GM12878 (cell line): ENCODE measurements around the gene FKBP2. TPM values are rescaled to one million over a fixed set of nuclear protein-coding genes. Genes with fewer than 3 reads are reported as not detected.

ENCODE experiments used
- ATAC-seq: fragments of 200-7000 bp; cut with Tn5 transposase; 3 replicates; pipeline ENCODE4 v1.9.1; 2020; ENCODE audit warnings: mild to moderate bottlenecking, moderate library complexity
- BruUV-seq: library from RNA; stranded (reverse); fragments of 400-500 nt; replicated peaks from 2 replicates; lab custom pipeline; 2021; lab: Mats Ljungman, UMichigan
- CTCF ChIA-PET: fragments of 300-600 bp; sonication (Branson Sonifier 250); formaldehyde crosslinking; extraction: SDS; loops from one replicate; lab custom pipeline; 2021; ENCODE audit warnings: inconsistent platforms; lab: Yijun Ruan, JAX
- POLR2A ChIA-PET: fragments of 350-600 bp; formaldehyde crosslinking; extraction: SDS; loops from one replicate; lab custom pipeline; 2021; ENCODE audit warnings: inconsistent platforms; lab: Charles Lee
- RAD21 ChIA-PET: fragments of 300-600 bp; sonication (Branson Sonifier 250); formaldehyde crosslinking; loops from one replicate; lab custom pipeline; 2023; ENCODE audit warnings: antibody characterized with exemption; ENCODE audit not compliant: unreplicated experiment; lab: Charles Lee
- SMC1A ChIA-PET: fragments of 300-600 bp; sonication (Branson Sonifier 250); formaldehyde crosslinking; loops from one replicate; lab custom pipeline; 2023; ENCODE audit not compliant: unreplicated experiment, uncharacterized antibody; lab: Charles Lee
- DNase-seq: peaks from one replicate; pipeline ENCODE4 v3.0.0-alpha.2; 2011; ENCODE audit warnings: low read depth, low spot score
- FAIRE-seq: peaks from 3 replicates; lab custom pipeline; 2011; peaks lifted over from hg19 to GRCh38; lab: Jason Lieb, UNC
- H2AFZ ChIP-seq: 2 replicates; pipeline ENCODE4 v1.6.0; 2011; ENCODE audit warnings: low read depth, low read length, control low read depth; ENCODE audit not compliant: control insufficient read depth
- H3K27ac ChIP-seq: 2 replicates; pipeline ENCODE4 v1.5.1; 2011; ENCODE audit warnings: control low read depth; ENCODE audit not compliant: control insufficient read depth, insufficient read depth
- H3K27me3 ChIP-seq, 2 experiments: replicated peaks in 1 of 2; 2 replicates each; pipeline versions ENCODE4 v1.6.0 to v1.6.1; 2011; ENCODE audit warnings: low read length in 1 of 2; ENCODE audit not compliant: control insufficient read depth in 2 of 2, insufficient read depth in 2 of 2
- H3K36me3 ChIP-seq, 2 experiments: 2 replicates each; pipeline ENCODE4 v1.5.1; 2011; ENCODE audit warnings: low read length in 1 of 2; ENCODE audit not compliant: control insufficient read depth in 2 of 2, insufficient read depth in 2 of 2
- H3K4me1 ChIP-seq: 2 replicates; pipeline ENCODE4 v1.6.1; 2011; ENCODE audit warnings: mild to moderate bottlenecking, low read length, moderate library complexity, mixed read lengths; ENCODE audit not compliant: control insufficient read depth, insufficient read depth
- H3K4me2 ChIP-seq: 2 replicates; pipeline ENCODE4 v1.6.0; 2011; ENCODE audit warnings: control low read depth; ENCODE audit not compliant: control insufficient read depth, insufficient read depth
- H3K4me3 ChIP-seq: fragments of 200-600 bp; sonication (generic); 2 replicates; pipeline ENCODE4 v1.5.1; 2016
- H3K79me2 ChIP-seq: 2 replicates; pipeline ENCODE4 v1.6.0; 2011; ENCODE audit warnings: low read length; ENCODE audit not compliant: control insufficient read depth, insufficient read depth
- H3K9ac ChIP-seq: 2 replicates; pipeline ENCODE4 v1.8.0; 2011; ENCODE audit warnings: low read length, control low read depth, mixed read lengths; ENCODE audit not compliant: control insufficient read depth, insufficient read depth
- H3K9me3 ChIP-seq: replicated peaks from 3 replicates; pipeline ENCODE4 v1.5.1; 2011; ENCODE audit warnings: mild to moderate bottlenecking, low read length; ENCODE audit not compliant: control insufficient read depth, insufficient read depth
- H4K20me1 ChIP-seq: 2 replicates; pipeline ENCODE4 v1.6.0; 2011; ENCODE audit not compliant: control insufficient read depth, insufficient read depth
- ASH2L ChIP-seq: fragments of 300-600, 200-600 bp; sonication (generic); IDR thresholded peaks from 2 replicates; pipeline ENCODE4 v1.6.1; 2017; ENCODE audit warnings: low read depth, mild to moderate bottlenecking, borderline replicate concordance
- BRCA1 ChIP-seq: IDR thresholded peaks from 2 replicates; pipeline ENCODE4 v1.6.1; 2011; ENCODE audit warnings: low read depth, low read length, improper control_type of control experiment
- CEBPB ChIP-seq, 2 experiments: fragments of 150-350 bp in 1 of 2; IDR thresholded peaks; 2 replicates each; pipeline ENCODE4 v1.6.1; 2012 to 2014; ENCODE audit warnings: low read depth in 2 of 2, low read length in 2 of 2, borderline replicate concordance in 1 of 2, inconsistent platforms in 1 of 2
- EGR1 ChIP-seq, 2 experiments: IDR thresholded peaks; 1 replicate in 1 of 2; 2 replicates in 1 of 2; pipeline ENCODE4 v1.6.1; 2011 to 2012; ENCODE audit warnings: low read depth in 2 of 2, low read length in 2 of 2, borderline replicate concordance in 1 of 2, mild to moderate bottlenecking in 1 of 2, moderate library complexity in 1 of 2
- MLLT1 ChIP-seq: fragments of 450-650 bp; IDR thresholded peaks from 2 replicates; pipeline ENCODE4 v1.6.1; 2016; ENCODE audit warnings: mild to moderate bottlenecking
- NFYB ChIP-seq: IDR thresholded peaks from 2 replicates; pipeline ENCODE4 v1.6.1; 2011; ENCODE audit warnings: low read depth, mild to moderate bottlenecking, low read length, improper control_type of control experiment, moderate library complexity; ENCODE audit not compliant: insufficient read depth
- POU2F2 ChIP-seq: IDR thresholded peaks from 3 replicates; pipeline ENCODE4 v1.6.1; 2011; ENCODE audit warnings: low read depth, mild to moderate bottlenecking, low read length, borderline replicate concordance
- RAD21 ChIP-seq: IDR thresholded peaks from 2 replicates; pipeline ENCODE4 v1.6.1; 2011; ENCODE audit warnings: mild to moderate bottlenecking, low read depth, low read length, moderate library complexity; ENCODE audit not compliant: insufficient read depth
- SIN3A ChIP-seq: IDR thresholded peaks from 2 replicates; pipeline ENCODE4 v1.6.1; 2012; ENCODE audit warnings: low read depth, low read length, improper control_type of control experiment
- SP1 ChIP-seq: IDR thresholded peaks from one replicate; pipeline ENCODE4 v1.6.1; 2011; ENCODE audit warnings: low read depth, low read length
- SREBF2 ChIP-seq: IDR thresholded peaks from 2 replicates; pipeline ENCODE4 v1.6.1; 2012; ENCODE audit warnings: mild to moderate bottlenecking, low read length
- WRNIP1 ChIP-seq: IDR thresholded peaks from 2 replicates; pipeline ENCODE4 v1.6.1; 2011; ENCODE audit warnings: low read depth, low read length, improper control_type of control experiment, borderline replicate concordance
- ZBED1 ChIP-seq: IDR thresholded peaks from 2 replicates; pipeline ENCODE4 v1.6.1; 2016; ENCODE audit warnings: borderline replicate concordance
- WGBS: methylation state at CpG from one replicate; pipeline ENCODE4 v1.1.6; 2016; ENCODE audit warnings: low lambda C conversion rate; ENCODE audit not compliant: insufficient replicate concordance, insufficient coverage; ENCODE audit errors: missing lambda C conversion rate; 5-methylcytosine and 5-hydroxymethylcytosine counted together
- in situ Hi-C: fragments of 300-500 bp; cut with MboI; formaldehyde crosslinking; loops from 9 replicates; pipeline ENCODE4 v1.14.3; 2018; ENCODE audit warnings: mixed read lengths
- intact Hi-C: fragments of 100-400 bp; cut with micrococcal nuclease; formaldehyde crosslinking; loops from one replicate; pipeline ENCODE4 v1.14.2; 2022; ENCODE audit not compliant: unreplicated experiment
- polyA plus RNA-seq, 11 experiments: library from polyadenylated mRNA; depleted of rRNA in 4 of 11; unstranded in 6 of 11; stranded (reverse) in 5 of 11; fragments of >200 nt; fragmentation: Nextera tagmentation in 4 of 11; fragmentation: Illumina TruSeq in 1 of 11; extraction: Ambion mirVana in 4 of 11; extraction: Trizol in 1 of 11; gene quantifications; 1 replicate in 1 of 11; 2 replicates in 10 of 11; pipeline versions ENCODE4 v1.2.1 to v1.2.3, GENCODE V29; 2011 to 2016; ENCODE audit warnings: inconsistent platforms in 2 of 11, missing spikeins in 2 of 11, low read depth in 1 of 11
- total RNA-seq, 4 experiments: library from RNA; depleted of rRNA in 3 of 4; stranded (reverse); fragments of >200 nt in 3 of 4; fragmentation: Illumina TruSeq in 1 of 4; extraction: Trizol in 1 of 4; gene quantifications; 2 replicates each; pipeline versions ENCODE4 v1.2.1 to v1.2.3, GENCODE V29; 2013 to 2021
- TF ChIP-seq, protein P1 (sequence below): IDR thresholded peaks from 2 replicates; pipeline ENCODE4 v1.6.1; 2011; ENCODE audit warnings: borderline replicate concordance, low read depth, mild to moderate bottlenecking, moderate library complexity, low read length; ENCODE audit not compliant: insufficient read depth, poor library complexity, severe bottlenecking

Gene FKBP2
- total and polyA plus RNA-seq, 10 of the 15 experiments (the other 5 are each of a cell fraction or from before 2014, with no cell fraction given): 1.8 to 99.7 (median 39.5) TPM

GRCh38 chr11:64290352-64291261, 49.7 kb downstream of the FKBP2 start:
- H3K4me2 ChIP-seq: no peak overlapping the region
- H4K20me1 ChIP-seq: no peaks in the 10 kb centered on the region; the same call in 1 of the 2 replicates
- 35% methylated on average over 10 of the region's 10 CpGs for whole genome bisulfite sequencing
- TF ChIP-seq CEBPB (IDR thresholded peaks at IDR 0.05; ENCODE audit: borderline replicate concordance in 1 of 2, low read depth in 2 of 2, low read length in 2 of 2) (no peak), ASH2L (no peak), RAD21 (no peak), SIN3A (no peak), ZBED1 (no peak), POU2F2 (no peak), WRNIP1 (no peak), MLLT1 (no peak), NFYB (no peak), EGR1 (IDR thresholded peaks at IDR 0.05; ENCODE audit: borderline replicate concordance in 1 of 2, low read depth in 2 of 2, low read length in 2 of 2) (no peak), BRCA1 (no peak), SREBF2 (no peak), SP1 (no peak)
- TF ChIP-seq, protein P1, sequence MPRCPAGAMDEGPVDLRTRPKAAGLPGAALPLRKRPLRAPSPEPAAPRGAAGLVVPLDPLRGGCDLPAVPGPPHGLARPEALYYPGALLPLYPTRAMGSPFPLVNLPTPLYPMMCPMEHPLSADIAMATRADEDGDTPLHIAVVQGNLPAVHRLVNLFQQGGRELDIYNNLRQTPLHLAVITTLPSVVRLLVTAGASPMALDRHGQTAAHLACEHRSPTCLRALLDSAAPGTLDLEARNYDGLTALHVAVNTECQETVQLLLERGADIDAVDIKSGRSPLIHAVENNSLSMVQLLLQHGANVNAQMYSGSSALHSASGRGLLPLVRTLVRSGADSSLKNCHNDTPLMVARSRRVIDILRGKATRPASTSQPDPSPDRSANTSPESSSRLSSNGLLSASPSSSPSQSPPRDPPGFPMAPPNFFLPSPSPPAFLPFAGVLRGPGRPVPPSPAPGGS: no peak
- 0 out of 2 replicates have a peak, but pooled peaks cover 6% of the 10 kb centered on the region for H3K79me2 ChIP-seq
- no peak for DNase-seq
- H3K27me3 ChIP-seq: peaks cover 3 to 10% of the 10 kb centered on the region in 2 experiments
- ATAC-seq: no peak
- in situ Hi-C loops (no loop called here), intact Hi-C loops (no loop called here)
- peaks cover 0 to 2% of the 10 kb centered on the region in 2 experiments; a peak in 2 of 4 replicates for H3K36me3 ChIP-seq
- H3K4me1 ChIP-seq: peaks cover 7% of the 10 kb centered on the region
- ChIA-PET RAD21 (no interaction called here), POLR2A (interaction anchor here (0.7 kb wide), 1 partner anchor 12 kb away, joined by 4 read pairs; no protein-coding TSS in a partner anchor), SMC1A (interaction anchor here (0.5 kb wide), 1 partner anchor 21 kb away, joined by 3 read pairs; no protein-coding TSS in a partner anchor), CTCF (interaction anchor here (0.6 to 2.3 kb wide), 4 partner anchors 10 to 78 kb away, joined by 3 to 9 read pairs (median 5); partner anchors contain the start of gene CATSPERZ)
- no peak for FAIRE-seq
- no peak overlapping the region for H2AFZ ChIP-seq
- H3K9me3 ChIP-seq: no peaks in the 10 kb centered on the region
- H3K27ac ChIP-seq: no peak overlapping the region
- no peak overlapping the region for H3K9ac ChIP-seq
- H3K4me3 ChIP-seq: no peak overlapping the region
- BruUV-seq: no TSS peak
